Colon (tissue), 2 donors: ENCODE results near the gene NOL9.
"Not testable (repeated sequence)": the region's sequence is repeated elsewhere in the genome, so short reads cannot be mapped to it uniquely, and the experiment has no call there.

Experiments used
- FAIRE-seq: peaks from 2 replicates; lab custom pipeline; 2012; peaks lifted over from hg19 to GRCh38; lab: Jason Lieb, UNC
- donor health status: control.
- donor health status: control.

Gene NOL9

DNA sequence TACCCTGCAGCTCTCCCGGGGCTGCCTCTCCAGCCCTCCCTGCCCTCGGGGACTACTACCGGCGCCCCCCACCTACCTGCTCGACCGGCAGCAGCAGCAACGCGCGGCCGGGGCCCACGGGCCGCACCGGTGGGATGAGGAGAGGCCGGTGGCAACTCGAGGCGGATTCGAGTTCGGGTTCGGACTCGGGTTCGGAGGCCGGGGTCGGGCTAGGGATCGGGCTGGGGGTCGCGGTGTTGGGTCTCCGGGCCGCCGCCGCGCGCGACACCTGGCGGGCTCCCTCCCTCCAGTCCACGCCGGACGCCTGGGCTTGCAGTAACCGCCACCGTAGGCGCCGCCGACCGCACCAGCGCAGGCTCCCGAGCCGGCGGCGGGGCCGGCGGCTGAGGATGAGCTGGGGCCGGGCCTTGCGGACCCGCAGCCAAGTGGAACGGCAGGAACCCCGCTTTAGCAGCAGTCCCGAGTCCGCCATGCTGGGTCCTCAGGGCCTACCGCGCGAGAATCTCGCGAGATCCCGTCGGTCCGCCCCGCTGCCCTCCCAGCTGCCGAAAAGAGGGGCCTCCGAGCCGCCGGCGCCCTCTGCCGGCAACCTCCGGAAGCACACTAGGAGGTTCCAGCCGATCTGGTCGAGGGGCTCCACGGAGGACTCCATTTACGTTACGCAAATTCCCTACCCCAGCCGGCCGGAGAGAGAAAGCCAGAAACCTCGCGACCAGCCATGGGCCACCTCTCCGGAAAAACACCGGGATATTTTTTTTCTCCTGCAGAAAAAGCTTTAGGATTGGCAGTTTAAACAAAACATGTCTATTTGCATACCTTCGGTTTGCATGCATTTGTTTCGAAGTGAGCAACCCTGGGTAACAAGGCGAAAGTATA lies at the start of gene NOL9:
Gene NOL9, minus strand, starts transcription at position 483 of the 876 bp plus-strand sequence. Its CDS starts 11 bp downstream, at position 472.
- no peak for FAIRE-seq

- no peak for FAIRE-seq
These were observed 49.1 kb upstream of the NOL9 start for GRCh38 chr1:6603238-6603914.

DNA sequence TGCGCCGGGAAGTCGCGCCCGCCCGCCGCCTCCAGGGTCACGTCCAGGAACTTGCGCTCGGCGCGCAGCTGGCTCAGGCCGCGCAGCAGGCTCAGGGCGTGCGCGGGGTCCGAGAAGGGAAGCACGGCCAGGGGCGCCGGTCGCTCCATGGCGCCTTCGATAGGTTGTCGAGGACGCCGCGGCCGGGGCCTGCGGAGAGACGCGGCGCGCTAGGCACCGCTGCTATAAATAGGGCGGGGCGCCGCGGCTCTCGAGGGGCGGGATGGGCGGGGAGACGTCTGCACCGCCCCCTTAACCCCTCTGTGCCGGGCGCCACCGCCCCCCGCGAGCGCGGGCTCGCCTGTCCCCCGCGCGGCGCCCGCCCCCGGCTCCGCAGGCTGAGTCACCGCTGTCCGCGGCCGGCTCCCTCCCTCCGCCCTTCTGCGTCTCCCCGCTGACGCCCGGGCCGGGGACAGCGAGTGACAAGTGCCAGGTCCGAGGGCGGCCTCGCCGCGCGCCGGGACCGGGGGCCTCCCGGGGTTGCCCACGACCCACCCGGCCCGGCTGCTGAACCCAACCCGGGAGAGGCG lies 48.4 kb upstream of the NOL9 start, which contains the start of gene KLHL21:
Gene KLHL21, minus strand, starts transcription at position 201 of the 569 bp plus-strand sequence. Its CDS starts 52 bp downstream, at position 149.
- FAIRE-seq, result no peak

- FAIRE-seq, result no peak
These were observed 47.8 kb upstream of the NOL9 start for GRCh38 chr1:6601923-6602668.

DNA sequence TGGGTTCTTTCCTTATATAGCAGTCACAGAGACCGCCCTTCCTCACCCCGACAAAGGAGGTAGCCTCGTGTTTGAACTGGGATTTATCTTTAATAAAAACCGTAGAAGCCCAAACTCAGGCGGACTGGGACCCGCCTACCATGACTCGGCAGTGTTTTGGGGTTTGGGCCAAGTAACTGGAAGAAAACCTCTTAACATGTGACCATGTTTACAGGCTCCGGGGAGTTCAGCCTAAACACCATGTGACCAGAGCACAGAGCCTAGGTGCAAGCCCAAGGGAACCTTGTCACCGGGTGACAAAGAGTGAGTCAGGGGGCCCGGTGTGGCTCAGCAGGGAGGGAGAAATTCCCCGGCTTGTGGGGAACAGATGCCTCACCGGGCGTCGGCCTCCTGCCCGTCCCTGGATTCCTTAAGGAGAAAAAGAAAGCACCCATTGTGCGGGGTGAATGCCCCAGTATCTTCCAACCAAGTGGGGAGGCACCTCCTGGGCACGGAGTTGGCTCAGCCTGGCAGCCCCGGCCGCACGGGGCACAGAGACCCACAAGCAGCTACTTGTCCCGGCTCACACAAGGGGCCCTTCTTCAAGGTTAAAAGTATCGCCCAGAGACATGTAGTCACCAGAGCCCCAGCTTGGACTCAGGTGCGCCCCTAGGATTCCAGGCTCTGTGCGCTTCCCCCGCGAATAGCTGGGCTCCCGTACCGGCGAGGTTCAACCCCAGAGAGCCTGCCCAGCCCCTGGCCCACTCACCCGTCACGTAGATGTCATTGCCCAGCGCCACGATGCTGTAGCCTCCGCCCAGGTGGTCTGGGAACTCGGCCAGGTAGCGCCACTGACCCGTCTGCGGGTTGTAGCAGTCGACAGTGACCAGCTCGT lies 47.0 kb upstream of the NOL9 start:
- no peak for FAIRE-seq

- no peak for FAIRE-seq
These were observed 46.2 kb upstream of the NOL9 start for GRCh38 chr1:6600410-6601048.

- FAIRE-seq, result not testable (repeated sequence)
These were observed 45.7 kb upstream of the NOL9 start for GRCh38 chr1:6599991-6600390.

DNA sequence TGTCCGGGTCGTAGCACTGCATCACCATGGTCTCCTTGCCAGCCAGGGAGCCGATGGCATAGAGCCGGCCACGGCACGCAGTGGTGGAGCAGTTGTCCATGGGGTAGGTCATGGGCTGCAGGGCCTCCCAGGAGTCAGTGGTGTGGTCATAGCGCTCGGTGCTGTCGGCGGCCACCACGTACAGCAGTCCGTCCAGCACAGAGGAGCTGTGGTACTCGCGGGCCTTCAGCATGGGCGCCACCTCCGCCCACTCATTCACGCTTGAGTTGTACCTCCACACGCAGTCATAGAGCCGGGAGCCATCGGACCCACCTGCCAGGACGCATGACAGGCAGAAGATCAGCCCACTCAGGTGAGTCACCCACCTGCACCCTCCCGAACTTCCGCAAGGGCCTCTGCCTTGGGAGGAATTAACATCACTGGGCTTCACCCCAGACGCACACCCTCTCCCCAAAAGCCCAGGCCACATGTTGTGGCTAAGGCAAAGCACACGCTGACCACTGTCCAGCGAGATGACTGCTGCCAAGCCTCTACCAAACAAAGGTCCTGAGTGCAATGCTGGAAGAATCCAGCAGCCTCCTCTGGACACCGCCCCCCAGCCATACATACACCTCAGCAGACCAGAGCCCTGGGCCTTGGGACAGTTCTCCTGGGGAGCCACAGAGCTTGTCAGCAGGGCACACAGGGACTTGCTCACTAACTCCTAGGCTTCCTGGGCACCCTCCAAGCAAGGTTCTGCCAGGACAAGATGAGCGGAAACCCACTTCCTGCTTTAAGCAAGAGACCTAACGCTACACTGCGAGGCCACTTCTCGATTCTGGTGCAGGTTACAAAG lies 45.0 kb upstream of the NOL9 start:
- no peak for FAIRE-seq

- FAIRE-seq, result no peak
These were observed 43.4 kb upstream of the NOL9 start for GRCh38 chr1:6597777-6598131.

DNA sequence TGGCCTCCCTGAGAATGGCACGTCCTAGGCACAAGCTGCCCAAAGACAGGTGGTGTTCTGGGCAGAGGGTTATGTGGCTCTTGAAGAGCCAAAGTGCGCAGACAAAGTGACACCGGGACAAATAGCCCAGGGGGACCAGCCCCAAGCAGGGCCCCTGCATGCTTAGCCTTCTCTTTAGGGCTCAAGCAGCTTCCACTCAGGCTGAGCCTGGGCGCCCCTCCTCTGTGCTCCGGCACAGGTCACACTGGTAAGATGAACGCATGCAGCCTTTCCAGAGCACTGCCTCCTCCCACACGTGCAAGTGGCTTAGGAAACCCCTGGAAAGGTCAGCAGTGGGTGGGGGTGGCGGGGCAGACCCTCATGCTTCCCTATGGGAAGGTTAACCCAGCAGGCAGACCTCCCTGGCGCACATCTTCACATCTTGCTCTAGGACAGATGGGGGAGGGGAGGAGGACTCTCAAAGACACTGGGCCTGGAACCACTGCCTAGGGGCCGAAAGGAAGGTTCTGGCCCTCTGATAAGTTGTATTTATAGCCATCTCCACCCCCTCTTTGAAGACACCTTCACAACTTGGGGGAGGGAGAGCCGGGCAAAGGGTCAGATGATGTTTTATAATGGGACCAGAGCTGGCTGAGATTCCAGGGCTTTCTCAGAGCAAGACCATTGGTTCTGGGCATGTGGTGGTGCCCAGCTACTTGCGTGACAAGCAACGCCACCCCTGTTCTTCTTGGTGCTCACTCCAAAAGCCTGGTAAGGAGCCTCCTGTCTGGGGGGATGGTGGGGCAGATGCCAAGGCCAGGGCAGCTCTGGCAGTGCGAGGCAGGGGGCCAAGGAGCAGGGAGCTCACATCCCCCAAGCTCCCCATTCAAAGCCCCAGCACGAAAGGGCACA lies 42.8 kb upstream of the NOL9 start:
- FAIRE-seq, result no peak

- no peak for FAIRE-seq
These were observed 42.0 kb upstream of the NOL9 start for GRCh38 chr1:6596351-6596750.

GRCh38 chr1:6594977-6595740 lies 40.8 kb upstream of the NOL9 start:
- FAIRE-seq, result no peak

- FAIRE-seq, result no peak
These were observed 39.5 kb upstream of the NOL9 start for GRCh38 chr1:6593810-6594209.

DNA sequence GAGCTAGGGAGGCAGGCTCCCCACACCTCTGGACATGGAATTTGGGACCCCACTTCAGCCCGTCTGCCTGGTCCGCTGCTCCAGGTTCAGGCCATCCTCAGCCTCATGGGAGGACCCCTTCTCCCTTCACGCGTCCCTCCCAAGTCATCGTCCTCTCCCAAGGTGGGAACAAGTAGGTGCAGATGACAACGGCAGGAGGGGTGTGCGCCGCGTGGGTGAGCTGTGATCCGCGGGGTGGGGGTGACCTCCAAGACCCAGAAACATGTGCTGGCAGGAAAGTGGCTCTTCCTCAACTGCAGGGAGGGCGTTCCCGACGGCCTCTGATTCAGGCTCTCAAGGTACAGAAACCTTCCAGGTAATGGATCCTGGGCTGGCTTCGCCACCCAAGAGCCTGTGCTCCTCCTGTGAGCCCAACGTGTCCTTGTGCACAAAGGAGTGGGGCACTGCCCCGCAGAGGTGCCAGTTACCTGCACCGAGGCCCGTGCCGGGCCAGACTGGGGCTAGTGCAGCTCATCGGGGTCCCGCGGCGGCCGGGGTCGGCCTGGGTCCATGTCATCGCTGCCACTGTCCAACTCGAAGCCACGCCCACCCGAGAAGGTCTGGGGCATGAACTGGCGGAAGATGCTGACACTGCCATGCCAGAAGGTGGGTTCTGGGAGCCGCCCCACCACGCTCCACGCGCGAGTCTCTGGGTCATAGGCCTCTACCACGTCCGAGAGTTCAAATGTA lies 38.7 kb upstream of the NOL9 start:
- no peak for FAIRE-seq

DNA sequence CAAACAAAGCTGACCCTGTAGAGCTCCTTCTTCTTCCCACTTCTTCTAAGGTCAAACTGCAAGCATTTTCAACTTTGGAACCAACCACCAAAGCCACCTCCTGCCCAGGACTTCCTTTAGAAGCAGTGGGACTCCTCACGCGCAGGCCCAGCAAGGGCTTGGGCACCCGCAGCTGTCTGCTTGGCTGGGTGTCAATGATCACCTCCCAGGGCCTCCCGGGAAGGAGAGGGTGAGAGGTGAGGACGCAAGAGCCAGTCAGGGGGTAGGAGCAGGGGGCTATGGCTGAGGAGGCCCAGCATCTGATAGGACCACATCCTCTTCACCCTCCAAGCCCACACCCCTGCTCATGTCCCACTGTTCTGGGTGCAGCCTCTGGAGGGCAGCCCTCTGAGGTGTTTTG lies 38.1 kb upstream of the NOL9 start:
- FAIRE-seq, result no peak

- FAIRE-seq, result no peak
These were observed 37.3 kb upstream of the NOL9 start for GRCh38 chr1:6591644-6592043.

- no peak for FAIRE-seq
These were observed 36.9 kb upstream of the NOL9 start for GRCh38 chr1:6591222-6591621.
